Fibroblast of skin of abdomen (primary cell): ENCODE results near the gene SLC8B1.
"Not testable (repeated sequence)": the region's sequence is repeated elsewhere in the genome, so short reads cannot be mapped to it uniquely, and the experiment has no call there.

Experiments
- DNase-seq: peaks from one replicate; pipeline ENCODE4 v3.0.0-alpha.2; 2013

The SLC8B1 gene

DNA sequence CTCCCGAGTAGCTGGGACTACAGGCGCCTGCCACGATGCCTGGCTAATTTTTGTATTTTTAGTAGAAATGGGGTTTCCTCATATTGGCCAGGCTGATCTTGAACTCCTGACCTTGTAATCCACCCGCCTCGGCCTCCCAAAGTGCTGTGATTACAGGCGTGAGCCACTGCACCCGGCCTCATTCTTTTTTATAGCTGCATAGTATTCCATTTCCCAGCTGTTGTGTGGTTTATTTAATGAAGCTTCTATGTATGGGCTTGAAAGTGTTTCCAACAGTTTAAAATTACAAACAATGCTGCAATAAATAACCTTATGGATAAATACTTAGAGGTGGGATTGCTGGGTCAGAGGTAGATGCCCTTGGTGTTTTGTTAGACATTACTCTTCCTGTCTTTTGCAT, 19.3 kb upstream of the SLC8B1 start:
- not testable (repeated sequence) for DNase-seq

DNA sequence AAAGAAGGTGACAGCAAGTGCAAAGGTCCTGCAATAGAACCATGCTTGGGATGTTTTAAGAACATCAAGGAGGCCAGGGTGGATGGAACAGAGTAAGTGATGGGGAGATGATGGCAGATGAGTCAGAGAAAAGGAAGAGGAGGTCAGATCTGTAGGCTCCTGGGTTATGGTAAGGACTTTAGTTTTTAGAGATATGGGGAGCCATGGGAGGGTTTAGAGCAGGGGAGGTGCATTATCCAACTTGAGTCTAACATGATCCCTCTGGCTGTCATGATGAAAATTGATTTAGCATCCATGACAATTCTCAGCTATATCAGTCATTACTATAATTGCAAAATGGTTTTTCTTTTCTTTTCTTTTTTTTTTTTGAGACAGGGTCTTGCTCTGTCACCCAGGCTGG, 16.2 kb upstream of the SLC8B1 start:
- DNase-seq: no peak

DNA sequence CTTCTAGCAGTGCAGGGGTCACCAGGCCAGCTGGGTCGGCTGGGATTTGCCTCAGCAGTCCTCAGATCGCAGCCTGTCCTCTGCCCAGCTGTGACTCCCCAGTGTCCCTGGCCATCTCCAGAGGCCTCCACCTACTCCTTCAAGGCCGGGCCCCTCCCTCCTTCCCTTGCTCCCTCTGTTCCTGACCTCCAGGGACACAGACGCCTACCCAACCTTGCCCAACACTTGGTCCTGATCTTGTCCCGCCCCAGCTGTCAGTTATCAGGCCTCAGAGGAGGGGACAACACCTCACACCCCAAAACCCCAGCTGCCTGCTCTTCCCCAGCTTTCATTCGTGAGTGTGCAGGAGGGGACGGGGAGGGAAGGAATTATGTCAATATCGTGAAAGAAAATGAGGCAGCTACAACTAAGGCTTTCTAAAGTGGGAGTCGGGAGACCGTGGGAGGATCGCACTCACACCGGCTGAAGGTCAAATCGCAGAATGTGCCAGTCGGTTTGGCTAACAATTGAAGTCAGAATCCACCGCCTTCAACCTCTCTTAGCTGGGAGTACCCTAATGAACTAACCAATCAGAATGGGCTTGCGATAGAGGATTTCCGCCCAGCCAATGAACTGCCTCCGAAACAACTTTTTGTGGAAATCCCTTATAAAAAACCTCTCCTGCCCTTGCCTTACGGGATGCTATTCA, 14.1 kb upstream of the SLC8B1 start:
- DNase-seq: no peak

DNA sequence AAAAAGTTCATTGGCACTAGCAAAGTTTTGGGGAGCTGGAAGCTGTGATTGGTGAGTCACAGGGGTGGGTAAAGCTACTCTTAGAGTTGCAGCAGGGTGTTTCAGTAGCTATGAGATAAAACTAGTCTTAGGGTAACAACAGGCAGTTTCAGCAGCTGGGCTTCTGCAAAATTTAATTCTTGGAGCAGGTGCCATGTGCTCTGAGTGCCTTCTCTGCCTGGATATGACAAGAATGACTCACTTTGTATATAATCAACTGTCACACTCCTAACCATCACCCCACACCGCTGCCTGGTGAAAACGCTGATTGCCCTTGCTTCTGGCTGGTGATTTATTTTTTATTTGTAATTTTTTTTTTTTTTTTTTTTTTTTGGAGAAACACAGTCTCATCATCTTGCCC, 13.0 kb upstream of the SLC8B1 start:
- DNase-seq: no peak

DNA sequence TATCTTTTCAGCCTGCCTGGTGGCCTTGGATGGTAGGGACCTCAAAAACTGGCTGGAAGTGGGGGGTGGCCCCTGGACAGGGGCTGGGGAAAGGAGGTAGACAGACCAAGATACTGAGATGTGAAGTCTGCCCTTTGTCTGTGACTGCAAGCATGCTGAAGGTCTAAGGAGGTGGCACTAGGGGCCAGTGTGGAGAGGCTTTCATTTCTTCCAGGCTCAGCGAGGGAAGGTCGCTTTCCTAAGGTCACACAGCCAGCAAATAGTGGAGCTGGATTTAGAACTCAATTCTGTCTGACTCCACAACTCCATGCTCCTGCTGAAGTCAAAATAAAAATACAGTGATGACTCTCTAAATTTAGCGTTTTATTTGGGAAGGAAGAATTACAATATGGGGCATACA, 12.2 kb upstream of the SLC8B1 start:
- no peak for DNase-seq

DNA sequence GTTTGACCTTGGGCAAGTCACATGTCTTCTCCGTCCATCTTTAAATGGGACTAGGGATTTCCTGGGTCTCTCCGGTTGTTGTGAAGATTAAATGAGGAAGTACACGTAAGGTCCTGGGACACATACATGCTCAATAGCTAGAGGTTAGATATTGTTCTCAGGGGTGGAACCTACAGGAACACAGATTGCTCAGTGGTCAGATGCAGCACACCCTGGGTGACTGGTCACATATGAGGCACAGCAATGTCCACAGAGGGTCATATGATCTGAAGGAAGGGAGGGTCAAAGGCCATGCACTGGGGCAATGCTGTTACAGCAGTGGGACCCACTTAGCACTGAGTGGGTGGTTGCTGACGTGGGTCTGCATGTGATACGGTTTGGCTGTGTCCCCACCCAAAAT, 11.4 kb upstream of the SLC8B1 start:
- DNase-seq: no peak

DNA sequence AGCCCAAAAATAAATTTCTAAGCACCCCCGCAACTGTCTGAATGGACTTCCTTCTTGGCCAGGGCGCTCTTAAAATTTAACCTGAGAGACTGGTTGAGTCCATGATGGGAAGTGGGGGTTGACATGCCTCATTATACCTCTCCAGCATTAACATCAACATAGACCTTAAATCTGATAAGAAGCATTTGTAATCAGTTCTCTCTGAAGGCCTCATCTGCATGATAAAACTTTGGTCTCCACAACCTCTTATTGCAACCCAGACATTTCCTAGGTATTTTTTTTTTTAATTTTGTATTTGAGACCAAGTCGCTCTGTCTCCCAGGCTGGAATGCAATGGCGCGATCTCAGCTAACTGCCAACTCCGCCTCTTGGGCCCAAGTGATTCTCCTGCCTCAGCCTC, 10.4 kb upstream of the SLC8B1 start:
- no peak for DNase-seq

DNA sequence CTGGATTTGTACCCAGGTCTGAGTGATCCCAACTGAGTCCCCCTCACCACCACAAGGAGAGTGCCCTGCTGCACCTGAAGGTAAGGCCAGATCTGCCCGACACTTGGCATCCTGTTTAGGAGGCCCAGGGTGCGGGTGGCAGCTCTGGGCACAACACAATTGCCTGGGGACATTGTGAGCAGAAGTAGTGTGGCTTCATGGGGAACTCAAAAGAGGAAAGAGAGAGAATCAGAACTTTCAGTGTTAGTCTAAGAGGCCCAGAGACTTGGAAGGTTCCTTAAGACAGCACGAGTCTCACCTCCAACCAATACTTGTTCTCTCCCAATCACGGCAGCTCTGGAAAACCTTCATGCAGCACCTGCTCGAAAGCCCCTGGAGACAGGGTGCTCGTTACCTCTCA, 6.6 kb upstream of the SLC8B1 start:
- DNase-seq: no peak

DNA sequence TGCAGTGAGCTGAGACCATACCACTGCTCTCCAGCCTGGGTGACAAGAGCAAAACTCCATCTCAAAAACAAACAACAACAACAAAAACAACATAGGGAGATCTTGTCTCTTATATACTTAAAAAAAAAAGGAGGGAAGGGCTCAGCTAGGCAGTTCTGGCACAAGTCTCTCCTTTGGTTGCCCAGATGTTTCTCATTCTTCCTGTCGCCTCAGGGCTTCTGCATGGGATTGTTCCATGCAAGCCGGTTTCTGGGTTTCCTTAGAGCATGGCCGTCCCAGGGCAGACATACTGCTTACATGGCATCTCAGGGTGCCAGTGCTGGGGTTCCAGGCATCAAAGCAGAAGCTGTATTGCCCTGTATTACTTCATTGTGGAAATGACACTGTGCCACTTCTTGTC, 5.2 kb upstream of the SLC8B1 start:
- no peak for DNase-seq

DNA sequence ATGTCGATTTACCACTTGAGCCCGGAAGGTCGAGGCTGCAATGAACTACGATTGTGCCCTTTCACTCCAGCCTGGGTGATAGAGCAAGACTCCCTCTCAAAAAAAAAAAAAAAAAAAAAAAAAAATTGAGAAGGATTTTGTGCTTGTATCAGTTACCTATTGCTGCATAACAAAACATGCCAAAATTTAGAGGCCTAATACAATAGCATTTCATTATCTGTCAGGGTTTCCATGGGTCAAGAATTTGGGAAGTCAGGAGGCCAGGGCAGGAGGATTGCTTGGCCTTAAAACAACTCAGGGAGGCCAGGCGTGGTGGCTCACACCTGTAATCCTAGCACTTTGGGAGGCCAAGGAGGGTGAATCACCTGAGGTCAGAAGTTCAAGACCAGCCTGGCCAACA, 4.6 kb upstream of the SLC8B1 start:
- DNase-seq: no peak

DNA sequence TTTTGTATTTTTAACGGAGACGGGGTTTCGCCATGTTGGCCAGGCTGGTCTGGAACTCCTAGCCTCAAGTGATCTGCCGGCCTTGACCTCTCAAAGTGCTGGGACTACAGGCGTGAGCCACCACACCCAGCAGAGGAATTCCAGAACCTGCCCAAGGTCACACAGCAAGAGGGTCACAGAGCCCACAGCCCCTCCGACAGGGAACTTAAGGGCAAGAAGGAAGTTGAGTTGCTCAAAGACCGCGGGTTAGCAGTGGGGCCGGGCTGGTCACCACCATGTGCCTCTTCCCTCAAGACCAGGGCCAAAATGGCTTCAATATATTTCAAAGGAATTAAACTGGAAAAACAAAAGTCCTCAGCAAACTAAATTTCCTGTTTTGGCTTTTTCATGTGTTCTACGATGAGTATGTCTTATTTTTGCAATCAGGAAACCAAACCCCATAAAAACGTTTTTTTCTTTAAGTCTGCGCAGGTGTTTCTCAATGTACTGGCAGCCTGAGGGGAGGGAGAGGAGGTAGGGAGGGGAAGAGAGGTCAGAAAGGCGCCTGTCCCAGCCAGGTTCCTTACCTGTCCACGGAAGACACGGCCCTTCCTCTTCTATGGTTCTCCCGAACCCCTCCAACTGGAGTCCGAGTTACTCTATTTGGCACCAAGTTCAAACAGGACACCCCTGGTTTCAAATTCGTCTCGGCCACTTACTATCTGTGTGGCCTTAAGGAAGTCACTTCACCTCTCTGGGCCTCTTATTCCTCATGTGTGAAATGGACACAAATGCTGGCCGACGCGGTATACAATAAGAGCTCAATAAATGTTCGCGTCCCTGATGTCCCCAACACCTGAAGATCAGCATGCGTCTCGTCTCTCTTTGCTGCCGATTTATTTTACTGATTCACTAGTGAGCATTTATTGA, 778 bp downstream of the SLC8B1 start:
- DNase-seq: no peak

DNA sequence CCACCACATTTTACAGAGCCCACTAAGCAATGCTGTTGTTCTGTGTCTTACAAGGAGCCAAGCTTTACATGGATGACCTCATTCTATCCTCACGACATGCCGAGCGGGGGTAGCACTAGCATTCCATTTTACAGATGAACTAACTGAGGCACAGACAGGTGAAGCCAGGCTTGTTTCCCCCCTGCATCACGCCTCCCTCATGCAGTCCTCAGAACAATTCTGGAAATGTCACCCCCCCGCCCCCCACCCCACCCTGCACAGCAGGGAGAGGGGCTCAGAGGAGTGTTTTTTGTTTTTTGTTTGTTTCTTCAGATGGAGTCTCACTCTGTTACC, 1.5 kb downstream of the SLC8B1 start:
- DNase-seq: no peak

DNA sequence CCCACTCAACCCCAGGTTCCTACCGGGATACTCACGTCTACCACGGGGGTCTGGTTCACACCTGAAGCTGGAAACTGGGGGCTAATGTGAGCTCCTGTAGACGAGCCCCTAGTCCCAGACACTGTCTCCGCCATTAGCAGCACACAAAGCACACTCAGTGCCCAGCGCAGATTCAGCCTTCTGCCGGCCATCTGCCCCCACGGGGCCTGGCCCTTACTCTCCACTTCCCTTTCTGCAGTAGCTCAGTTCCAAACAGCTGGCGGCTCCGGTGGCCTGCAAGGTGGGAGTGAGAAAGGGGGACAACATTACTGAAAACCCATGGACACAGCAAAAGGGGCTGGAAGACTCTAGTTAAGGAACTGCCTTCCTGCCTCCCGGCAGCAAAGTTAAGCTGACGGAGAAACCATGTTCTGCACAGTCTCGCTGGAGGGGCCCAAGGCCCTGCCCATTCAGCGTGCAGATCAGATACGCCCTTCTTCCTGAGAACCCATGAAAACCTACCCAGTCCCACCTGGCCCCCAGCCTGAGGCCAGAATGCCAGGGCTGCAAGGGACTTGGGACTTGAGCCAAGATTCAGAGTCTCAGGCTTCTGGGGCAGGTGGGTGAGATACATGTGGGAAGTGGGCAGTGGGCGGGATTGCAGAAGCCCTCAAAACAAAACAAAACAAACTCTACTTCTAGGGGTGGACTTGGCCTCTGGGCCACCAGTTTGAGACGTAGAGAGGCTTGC, 2.1 kb downstream of the SLC8B1 start:
- DNase-seq: no peak

DNA sequence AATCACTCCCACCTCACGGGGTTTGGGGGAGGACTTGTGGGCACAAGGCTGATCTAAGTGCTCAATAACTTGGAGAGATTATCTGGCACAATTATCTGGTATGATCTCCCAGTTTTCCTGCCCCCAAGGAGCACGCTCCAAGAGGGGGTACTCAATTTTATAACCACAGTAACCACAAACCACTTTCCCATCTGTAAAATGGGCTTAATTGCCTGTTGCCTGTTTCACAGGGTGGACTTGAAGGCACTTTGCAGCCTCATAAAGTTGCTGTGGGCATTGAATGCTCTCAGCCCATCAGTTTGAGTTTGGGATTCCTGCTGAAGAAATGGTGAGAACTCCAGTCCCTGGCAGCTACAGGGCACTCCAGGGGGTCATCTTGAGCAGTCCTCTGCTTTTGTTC, 4.4 kb downstream of the SLC8B1 start:
- DNase-seq: no peak

DNA sequence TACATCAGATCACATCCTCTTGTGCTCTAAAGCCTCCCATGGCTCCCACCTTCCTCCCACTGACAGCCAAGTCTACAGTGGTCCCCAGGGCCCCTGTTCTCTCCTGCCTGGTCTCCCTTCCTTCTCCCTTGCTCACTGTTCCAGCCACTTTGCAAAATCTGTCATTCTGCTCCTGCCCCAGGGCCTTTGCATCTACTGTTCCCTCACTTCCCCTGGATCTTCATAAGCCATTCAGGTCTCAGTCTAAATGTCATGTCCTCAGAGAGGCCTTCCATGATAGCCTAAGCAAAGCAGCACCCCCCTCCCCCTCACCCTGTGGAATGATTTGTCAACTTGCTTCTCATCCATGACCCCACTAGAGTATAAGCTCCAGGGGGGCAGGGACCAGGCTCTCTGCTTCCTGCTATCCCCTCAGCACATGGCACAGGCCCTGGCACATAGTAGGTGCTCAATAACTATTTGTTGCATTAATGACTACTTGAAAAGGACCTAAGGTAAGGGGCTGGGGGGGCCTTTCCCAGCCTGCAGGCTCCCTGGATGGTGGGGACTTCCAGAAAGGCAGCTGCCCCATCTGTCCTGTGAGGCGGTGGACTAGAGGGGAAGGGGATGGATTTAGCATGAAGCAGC, 5.0 kb downstream of the SLC8B1 start:
- DNase-seq: no peak

DNA sequence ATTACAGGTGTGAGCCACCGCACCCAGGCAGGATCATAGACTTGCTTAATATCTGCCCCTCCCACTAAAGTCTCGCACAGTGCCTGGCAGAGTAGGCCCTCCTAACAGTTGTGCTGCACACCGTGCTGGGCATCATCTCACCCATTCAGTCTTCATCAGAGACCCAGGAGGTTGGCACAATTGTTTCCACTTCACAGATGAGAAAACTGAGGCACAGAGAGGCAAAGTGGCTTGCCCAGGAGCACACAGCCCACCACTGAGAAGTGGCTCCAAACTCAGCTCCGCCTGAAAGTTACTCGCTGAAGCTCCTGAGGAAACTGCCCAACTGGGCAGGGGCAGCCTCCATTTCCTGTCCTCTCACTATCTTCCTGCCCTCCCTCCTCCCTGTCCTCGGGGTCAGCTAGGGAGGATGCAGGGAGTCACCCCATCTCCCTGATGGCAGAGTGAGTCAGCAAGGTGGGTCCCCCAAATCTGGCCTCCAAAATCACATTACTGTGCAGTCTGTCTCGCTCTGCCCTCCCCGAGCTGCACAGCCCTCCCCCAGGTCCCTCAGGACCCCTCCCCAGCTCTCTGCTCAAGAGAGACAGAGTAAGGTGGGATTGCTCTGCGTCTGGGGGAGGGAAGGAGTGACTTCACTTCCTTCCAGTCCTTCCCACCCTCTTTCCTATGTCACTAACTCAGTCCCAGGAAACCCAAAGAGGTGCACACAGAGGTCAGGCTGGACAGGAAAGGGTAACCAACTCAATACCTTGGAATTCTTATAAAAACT, 5.7 kb downstream of the SLC8B1 start:
- no peak for DNase-seq

DNA sequence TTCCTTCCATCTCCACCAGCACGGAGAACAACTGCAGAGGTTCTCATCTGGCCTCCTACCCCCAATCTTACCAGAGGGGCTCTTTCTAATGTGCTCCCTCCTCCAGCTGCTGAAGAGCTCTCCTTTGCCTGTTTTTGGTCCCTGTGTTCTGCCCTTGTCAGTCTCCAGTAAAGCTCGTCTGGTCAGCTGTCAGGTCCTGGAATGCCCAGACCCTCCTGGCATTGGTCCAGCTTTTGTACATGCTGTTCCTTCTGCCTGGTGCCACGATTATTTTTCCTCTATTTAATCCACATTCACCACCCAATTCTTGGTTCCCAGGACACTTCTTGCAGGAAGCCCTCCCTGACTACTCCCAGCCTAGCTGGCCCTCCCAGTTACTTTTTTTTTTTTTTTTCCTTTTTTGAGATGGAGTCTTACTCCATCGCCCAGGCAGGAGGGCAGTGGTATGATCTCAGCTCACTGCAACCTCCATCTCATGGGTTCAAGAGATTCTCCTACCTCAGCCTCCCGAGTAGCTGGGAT, 6.5 kb downstream of the SLC8B1 start:
- DNase-seq: no peak

DNA sequence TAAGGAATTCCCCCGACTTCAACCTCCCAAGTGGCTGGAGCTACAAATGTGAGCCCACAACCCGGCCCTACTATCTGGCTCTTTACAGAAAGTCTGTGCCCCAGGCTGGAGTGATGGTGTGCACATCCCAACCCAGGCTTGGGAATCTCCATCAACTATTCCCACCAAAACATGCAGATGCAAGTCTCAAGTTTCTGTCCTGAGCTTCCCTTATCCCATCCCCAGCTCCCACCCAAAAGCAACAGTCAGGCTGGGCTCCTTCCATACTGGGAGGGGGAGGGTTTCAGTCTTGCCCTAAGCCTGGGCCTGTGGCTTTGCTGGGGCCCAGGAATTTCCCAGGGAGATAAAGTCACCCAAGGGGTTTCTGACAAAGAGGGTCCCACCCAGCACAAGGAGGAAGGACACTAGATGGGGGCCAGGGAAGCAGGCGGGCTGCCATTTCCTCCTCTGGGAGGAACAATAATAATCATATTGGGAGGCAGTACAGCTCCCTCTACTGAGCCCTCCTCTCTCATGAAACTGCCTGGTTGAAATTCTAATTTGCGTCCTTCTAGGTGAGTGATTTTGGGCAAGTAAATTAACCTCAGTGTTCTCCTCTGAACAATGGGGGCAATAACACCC, 8.0 kb downstream of the SLC8B1 start:
- no peak for DNase-seq

DNA sequence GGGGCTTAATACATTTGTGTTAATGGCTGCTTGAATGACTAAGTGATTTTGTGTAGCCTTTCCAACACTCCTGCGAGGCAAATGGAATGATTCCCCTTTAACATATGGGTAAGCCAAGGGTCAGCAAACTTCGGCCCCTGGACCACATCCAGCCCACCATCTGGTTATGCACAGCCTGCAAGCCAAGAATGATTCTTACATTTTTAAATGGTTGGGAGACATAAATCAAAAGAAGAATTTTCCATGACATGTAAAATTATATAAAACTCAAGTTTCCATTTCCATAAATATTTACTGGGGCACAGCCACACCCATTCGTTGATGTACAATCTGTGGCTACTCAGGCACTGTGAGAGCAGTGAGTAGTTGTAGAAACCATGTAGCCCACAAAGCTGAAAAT, 9.0 kb downstream of the SLC8B1 start:
- peak; percentile 71 for DNase-seq

DNA sequence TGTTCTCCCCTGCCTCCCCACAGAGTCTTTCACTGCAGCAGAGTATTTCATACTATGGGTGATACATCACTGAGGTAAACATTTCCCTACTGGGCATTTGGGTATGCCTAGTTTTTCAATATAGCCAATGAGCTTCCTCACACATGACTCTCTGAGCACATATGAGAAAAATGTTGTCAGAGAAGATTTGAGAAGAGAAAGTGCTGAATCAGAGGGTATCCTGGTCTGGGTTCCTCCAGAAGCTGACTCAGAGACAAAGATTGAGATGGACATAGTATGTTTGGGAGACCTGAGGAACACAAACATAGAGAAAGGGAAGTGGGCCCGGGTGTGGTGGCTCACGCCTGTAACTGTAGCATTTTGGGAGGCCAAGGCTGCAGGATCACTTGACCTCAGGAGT, 12.6 kb downstream of the SLC8B1 start:
- peak; percentile 70 for DNase-seq

DNA sequence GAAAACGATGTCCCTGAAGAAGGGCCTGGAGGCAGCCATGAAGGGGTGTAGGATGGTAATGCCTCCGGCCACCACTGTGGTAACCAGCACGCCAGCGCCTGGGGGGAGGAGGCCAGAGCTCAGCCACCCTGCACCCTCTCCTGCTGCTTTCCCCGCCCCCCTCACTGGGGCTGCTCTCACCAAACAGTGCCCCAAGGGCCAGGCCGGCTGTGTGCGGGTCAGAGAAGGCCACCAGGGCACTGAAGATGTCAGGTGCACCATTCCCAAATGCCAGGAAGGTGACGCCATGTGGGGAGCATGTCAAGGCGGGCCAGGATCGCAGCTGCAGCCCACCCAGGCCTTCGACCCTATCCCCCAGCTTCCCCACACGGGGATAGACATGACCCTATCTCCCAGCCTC, 14.5 kb downstream of the SLC8B1 start:
- DNase-seq: no peak
